GM21526 (cell line): ENCODE results near the gene IGSF10.
"Not testable (repeated sequence)": the region's sequence is repeated elsewhere in the genome, so short reads cannot be mapped to it uniquely, and the experiment has no call there.

Experiments used
- ATAC-seq: cut with Tn5 transposase; IDR thresholded peaks from one replicate; pipeline ENCODE4 v1.9.1; 2021; ENCODE audit warnings: moderate library complexity; ENCODE audit not compliant: unreplicated experiment, low FRiP score

Gene IGSF10, protein sequence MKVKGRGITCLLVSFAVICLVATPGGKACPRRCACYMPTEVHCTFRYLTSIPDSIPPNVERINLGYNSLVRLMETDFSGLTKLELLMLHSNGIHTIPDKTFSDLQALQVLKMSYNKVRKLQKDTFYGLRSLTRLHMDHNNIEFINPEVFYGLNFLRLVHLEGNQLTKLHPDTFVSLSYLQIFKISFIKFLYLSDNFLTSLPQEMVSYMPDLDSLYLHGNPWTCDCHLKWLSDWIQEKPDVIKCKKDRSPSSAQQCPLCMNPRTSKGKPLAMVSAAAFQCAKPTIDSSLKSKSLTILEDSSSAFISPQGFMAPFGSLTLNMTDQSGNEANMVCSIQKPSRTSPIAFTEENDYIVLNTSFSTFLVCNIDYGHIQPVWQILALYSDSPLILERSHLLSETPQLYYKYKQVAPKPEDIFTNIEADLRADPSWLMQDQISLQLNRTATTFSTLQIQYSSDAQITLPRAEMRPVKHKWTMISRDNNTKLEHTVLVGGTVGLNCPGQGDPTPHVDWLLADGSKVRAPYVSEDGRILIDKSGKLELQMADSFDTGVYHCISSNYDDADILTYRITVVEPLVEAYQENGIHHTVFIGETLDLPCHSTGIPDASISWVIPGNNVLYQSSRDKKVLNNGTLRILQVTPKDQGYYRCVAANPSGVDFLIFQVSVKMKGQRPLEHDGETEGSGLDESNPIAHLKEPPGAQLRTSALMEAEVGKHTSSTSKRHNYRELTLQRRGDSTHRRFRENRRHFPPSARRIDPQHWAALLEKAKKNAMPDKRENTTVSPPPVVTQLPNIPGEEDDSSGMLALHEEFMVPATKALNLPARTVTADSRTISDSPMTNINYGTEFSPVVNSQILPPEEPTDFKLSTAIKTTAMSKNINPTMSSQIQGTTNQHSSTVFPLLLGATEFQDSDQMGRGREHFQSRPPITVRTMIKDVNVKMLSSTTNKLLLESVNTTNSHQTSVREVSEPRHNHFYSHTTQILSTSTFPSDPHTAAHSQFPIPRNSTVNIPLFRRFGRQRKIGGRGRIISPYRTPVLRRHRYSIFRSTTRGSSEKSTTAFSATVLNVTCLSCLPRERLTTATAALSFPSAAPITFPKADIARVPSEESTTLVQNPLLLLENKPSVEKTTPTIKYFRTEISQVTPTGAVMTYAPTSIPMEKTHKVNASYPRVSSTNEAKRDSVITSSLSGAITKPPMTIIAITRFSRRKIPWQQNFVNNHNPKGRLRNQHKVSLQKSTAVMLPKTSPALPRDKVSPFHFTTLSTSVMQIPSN (N-terminal part only)

GRCh38 chr3:151460774-151461450 lies at the start of gene IGSF10:
IGSF10 (minus strand) TSS chr3:151461061; CDS start chr3:151458709, 2,352 bp downstream.
- no peak for ATAC-seq

DNA sequence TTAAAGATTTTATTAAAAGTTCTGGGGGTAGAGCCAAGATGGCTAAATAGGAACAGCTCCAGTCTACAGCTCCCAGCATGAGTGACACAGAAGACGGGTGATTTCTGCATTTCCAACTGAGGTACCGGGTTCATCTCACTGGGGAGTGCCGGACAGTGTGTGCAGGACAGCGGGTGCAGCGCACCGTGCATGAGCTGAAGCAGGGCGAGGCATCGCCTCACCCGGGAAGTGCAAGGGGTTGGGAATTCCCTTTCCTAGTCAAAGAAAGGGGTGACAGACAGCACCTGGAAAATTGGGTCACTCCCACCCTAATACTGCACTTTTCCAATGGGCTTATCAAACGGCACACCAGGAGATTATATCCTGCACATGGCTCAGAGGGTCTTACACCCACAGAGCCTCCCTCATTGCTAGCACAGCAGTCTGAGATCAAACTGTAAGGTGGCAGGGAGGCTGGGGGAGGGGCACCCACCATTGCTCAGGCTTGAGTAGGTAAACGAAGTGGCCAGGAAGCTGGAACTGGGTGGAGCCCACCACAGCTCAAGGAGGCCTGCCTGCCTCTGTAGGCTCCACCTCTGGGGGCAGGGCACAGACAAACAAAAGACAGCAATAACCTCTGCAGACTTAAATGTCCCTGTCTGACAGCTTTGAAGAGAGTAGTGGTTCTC lies 48.7 kb upstream of the IGSF10 start:
- ATAC-seq: not testable (repeated sequence)

DNA sequence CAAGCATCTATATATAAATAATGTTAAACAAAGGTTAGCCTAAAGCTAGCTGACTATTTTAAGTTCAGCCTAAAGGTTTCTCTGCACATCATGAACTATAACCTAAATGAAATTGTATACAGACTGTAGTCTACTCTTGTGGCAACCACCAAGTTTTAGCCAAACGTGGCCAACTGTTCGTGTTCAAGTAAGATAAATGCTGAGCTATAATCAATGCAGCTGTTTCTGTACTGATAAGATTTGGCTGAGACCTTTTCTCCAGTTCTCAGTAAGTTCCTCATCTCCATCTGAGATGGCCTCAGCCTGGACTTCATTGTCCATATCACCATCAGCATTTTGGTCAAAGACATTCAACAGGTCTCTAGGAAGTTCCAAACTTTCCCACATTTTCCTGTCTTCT lies 43.7 kb upstream of the IGSF10 start:
- ATAC-seq: no peak

DNA sequence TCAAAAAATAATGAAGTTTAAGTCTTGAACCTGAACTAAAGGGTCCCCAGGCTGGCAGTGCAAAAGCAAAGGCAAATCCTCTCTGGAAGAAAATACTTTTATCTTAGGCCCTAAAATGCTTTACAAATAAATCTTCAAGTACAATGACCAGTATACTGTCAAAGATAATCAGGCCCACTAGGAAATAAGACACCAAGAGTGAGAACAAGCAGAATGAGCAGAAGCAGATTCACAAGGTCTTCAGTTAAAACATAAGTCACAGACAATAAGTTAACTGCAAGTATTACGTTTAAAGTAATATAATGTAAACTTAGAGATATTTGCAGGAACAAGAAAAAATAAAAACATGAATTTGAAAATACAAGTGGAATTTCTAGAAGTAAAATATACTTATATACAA lies 42.2 kb upstream of the IGSF10 start:
- ATAC-seq: no peak

DNA sequence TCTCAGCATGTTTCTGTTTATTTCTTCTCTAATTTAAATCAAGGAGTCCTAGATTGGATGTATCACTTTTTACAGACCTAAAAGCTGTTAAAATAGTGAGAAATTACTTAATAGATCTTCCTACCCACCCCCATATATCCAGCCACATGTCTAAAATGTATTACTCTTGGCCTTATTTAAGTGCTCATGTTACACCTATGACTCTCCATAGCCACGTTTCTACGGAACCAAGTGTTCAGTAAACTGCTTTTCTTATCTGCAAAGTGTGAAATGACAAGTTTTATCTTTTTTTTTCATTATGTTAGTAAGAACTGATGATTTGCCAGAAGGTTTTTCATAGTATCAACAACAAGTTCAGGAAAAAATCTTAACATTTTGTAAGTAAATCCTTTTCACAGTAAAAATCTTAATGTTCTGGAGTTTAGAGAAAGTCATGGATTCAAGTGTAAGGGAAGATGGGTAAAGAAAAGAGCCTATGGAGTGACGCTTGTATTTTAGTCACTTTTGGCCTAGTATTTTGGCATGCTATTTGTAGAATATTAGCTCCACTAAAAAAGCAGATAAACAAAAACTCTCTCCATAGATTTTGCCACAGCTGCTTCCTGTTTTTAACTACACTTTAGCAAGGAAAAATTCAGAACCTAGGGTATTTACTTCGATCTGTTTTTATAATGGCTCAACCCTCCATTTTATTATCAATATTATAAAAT lies 41.2 kb upstream of the IGSF10 start:
- no peak for ATAC-seq

DNA sequence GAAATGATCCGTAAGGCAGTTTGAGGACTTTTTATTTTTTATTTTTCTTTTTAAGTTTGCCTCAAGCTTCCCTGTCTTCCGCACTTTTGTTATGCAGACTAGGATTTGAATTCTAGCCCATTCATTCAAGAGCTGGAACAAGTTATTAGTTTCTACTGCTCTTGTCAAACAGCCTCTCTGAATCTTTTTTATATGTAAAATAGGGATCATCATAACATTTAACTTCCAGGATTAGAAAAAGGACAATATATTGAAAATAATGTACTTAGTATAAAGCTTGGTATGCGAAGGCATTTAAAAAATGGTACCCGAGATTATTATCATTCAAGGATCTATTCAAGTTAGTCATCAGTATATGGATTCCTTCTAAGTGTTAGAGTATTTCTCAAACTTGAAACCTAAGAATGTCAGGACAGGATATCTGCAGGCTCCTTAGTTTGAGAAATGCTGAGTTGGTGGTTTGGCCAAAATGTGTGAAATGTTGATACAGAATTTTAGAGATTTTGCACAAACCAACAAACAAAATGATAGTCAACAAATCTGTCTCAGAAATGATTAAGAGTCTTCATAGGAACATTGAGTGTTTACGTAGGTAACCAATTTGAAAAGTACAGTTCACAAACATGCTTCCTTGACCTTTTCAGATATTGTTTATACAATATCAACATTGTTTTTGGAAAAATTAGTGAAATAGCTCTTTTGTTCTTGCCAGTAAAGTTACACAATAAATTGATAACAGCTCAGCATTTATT lies 40.5 kb upstream of the IGSF10 start:
- no peak for ATAC-seq

DNA sequence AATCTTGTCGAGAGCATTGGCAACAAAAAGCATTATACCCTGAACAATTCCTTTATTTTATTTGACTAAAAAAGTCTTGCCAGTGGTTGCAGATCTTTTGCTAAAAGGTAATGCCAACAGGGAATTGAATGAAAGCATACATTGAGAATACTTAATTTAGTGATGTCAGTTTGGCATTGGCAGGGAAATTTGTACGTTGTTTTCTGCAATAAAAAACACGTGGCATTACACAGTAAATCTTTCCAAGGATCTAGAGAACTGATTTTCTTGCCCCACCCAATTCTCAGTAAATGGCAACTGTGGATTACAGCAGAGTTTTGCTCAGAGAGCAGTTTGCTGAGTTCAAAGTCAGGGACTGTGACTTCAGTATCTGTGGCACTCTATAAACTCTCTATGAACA lies 38.3 kb upstream of the IGSF10 start:
- ATAC-seq: no peak

DNA sequence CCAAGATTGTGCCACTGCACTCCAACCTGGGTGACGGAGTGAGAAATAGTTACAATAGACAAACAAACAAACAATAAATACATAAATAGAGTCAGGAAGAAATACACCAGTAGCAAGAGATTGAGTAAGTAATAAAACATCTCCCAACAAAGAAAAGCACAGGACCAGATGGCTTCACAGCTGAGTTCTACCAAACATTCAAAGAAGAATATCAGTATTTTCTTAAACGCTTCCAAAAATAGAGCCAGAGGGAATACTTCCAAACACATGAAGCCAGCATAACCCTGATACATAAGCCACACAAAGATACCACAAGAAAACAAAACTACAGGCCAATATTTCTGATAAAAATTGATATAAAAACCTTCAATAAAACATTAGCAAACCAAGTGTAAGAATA lies 30.7 kb upstream of the IGSF10 start:
- ATAC-seq: no peak

DNA sequence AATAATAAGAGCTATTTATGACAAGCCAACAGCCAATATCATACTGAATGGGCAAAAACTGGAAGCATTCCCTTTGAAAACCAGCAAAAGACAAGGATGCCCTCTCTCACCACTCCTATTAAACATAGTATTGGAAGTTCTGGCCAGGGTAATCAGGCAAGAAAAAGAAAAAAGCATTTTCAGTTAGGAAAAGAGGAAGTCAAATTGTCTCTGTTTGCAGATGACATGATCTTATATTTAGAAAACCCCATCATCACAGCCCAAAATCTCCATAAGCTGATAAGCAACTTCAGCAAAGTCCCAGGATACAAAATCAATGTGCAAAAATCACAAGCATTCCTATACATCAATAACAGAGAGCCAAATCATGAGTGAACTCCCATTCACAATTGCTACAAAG lies 27.0 kb upstream of the IGSF10 start:
- ATAC-seq: not testable (repeated sequence)

- ATAC-seq: no peak
Observed at GRCh38 chr3:151483961-151484520, 23.2 kb upstream of the IGSF10 start.

DNA sequence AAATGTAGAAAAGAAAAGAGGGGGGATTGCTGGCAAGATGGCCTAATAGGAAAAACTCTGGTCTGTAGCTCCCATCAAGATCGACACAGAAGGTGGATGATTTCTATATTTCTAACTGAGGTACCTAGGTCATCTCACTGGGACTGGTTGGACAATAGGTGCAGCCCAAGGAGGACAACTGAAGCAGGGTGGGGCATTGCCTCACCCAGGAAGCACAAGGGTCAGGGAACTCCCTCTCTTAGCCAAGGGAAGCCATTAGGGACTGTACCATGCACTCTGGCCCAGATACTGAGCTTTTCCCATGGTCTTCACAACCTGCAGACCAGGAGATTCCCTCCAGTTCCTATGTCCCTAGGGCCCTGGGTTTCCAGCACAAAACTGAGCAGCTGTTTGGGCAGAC lies 22.6 kb upstream of the IGSF10 start:
- no peak for ATAC-seq

GRCh38 chr3:151480492-151480891 lies 19.6 kb upstream of the IGSF10 start:
- ATAC-seq: no peak

- no peak for ATAC-seq
Observed at GRCh38 chr3:151479452-151479851, 18.6 kb upstream of the IGSF10 start.

DNA sequence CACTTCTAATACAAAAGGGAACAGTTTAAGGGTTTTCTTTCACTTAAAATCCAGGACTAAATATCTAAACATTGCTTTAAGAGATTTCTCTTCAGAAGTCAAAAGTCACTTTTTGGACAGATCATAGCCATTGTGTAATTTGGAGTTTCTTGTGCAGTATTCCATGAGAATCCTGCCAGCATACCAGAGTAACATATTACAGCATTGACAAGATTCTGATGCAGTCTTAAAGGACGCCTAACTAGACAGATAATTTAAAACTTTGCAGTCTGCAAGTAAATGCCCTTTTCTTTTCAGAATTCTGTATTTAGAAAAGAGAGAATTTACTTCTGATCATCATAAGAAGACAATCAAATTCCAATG lies 17.5 kb upstream of the IGSF10 start:
- ATAC-seq: no peak

GRCh38 chr3:151477591-151478334 lies 16.9 kb upstream of the IGSF10 start:
- no peak for ATAC-seq

GRCh38 chr3:151476344-151477018 lies 15.6 kb upstream of the IGSF10 start:
- ATAC-seq: no peak
